ENCODE data around the gene TCF4. TPM values are rescaled to one million over a fixed set of nuclear protein-coding genes. Genes with fewer than 3 reads are reported as not detected.

TCF4 gene
- total and polyA plus RNA-seq, 2 of the 13 experiments (the other 11 are each of a cell fraction or from before 2014, with no cell fraction given), result not detected

DNA sequence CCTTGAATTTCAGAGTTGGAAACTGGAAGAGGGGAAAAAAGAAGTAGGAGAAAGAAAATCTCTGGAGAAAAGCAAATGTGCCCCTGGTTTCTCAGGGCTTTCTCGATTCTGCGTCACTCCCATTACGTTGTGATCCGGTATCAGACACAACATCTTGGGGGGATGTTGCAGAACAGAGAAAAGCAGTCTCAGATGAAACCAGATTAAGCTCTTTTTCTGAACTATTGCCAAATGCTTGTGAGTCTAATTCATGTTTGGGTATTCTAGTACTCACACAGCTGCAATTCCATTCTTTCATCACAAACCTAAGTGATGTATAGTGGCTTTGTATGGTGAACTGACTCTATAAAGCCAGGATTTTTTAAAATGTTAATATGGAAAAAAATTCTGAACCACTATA is 233.2 kb downstream of the TCF4 start:
- in situ Hi-C loops (cut with HindIII; ENCODE audit: extremely low pct_ligation_motif_present, low pct_unique_long_range_greater_than_20kb), result no loop called here
- CTCF ChIA-PET (ENCODE audit: low intra/inter-chr PET ratio, low total read pairs), result no interaction called here
- FAIRE-seq, result no peak

More for the DNA sequence above, 233.2 kb downstream of the TCF4 start:
- no peaks in the 10 kb centered on the region for H4K20me1 ChIP-seq (ENCODE audit: insufficient read depth, low read length)
- WGBS (ENCODE audit: low lambda C conversion rate), result 24% methylated on average over 4 of the region's 4 CpGs
- no peak overlapping the region for H3K4me3 ChIP-seq (replicated peaks in 1 of 3; ENCODE audit: insufficient read depth in 1 of 3, low read depth in 2 of 3, low read length in 3 of 3)
- H3K79me2 ChIP-seq (ENCODE audit: insufficient read depth, low read length), result no peaks in the 10 kb centered on the region
- H2AFZ ChIP-seq (ENCODE audit: low read length), result no peak overlapping the region
- H3K9me3 ChIP-seq (ENCODE audit: low read length), result no peaks in the 10 kb centered on the region
- no peaks in the 10 kb centered on the region for H3K36me3 ChIP-seq (replicated peaks in 1 of 2; ENCODE audit: control insufficient read depth in 1 of 2, insufficient read depth in 2 of 2, low read length in 2 of 2)
- POLR2A ChIA-PET, result no interaction called here
- intact Hi-C loops (cut with micrococcal nuclease; ENCODE audit: unreplicated experiment), result no loop called here
- TF ChIP-seq ZKSCAN5 (CRISPR knock-in tag; IDR thresholded peaks at IDR 0.05) (no peak), HMG20A (CRISPR knock-in tag; IDR thresholded peaks at IDR 0.05; ENCODE audit: borderline replicate concordance) (no peak), SNRNP70 (IDR thresholded peaks at IDR 0.05; ENCODE audit: low read depth, low read length) (no peak), SAP130 (CRISPR knock-in tag; IDR thresholded peaks at IDR 0.05; ENCODE audit: low read depth) (no peak), NR2F2 (IDR thresholded peaks at IDR 0.05; ENCODE audit: borderline replicate concordance, low read depth) (no peak), ZNF547 (CRISPR knock-in tag; IDR thresholded peaks at IDR 0.05) (no peak), ARHGAP35 (CRISPR knock-in tag; IDR thresholded peaks at IDR 0.05; ENCODE audit: borderline replicate concordance) (no peak), KLF11 (CRISPR knock-in tag; IDR thresholded peaks at IDR 0.05) (no peak), NFE2L2 (IDR thresholded peaks at IDR 0.05; ENCODE audit: low read length) (no peak), NFE2L1 (CRISPR knock-in tag; IDR thresholded peaks at IDR 0.05; ENCODE audit: borderline replicate concordance) (no peak), MAF1 (CRISPR knock-in tag; IDR thresholded peaks at IDR 0.05; ENCODE audit: borderline replicate concordance) (no peak), TP53 (CRISPR knock-in tag; conservative IDR thresholded peaks at IDR 0.05) (no peak), HCFC1 (IDR thresholded peaks at IDR 0.05; ENCODE audit: low read depth, low read length) (no peak), POLR2G (IDR thresholded peaks at IDR 0.05; ENCODE audit: low read depth, low read length) (no peak), ZBTB43 (CRISPR knock-in tag; conservative IDR thresholded peaks at IDR 0.05) (no peak), ZNF232 (CRISPR knock-in tag; IDR thresholded peaks at IDR 0.05; ENCODE audit: borderline replicate concordance) (no peak)
- TF ChIP-seq, protein P1, sequence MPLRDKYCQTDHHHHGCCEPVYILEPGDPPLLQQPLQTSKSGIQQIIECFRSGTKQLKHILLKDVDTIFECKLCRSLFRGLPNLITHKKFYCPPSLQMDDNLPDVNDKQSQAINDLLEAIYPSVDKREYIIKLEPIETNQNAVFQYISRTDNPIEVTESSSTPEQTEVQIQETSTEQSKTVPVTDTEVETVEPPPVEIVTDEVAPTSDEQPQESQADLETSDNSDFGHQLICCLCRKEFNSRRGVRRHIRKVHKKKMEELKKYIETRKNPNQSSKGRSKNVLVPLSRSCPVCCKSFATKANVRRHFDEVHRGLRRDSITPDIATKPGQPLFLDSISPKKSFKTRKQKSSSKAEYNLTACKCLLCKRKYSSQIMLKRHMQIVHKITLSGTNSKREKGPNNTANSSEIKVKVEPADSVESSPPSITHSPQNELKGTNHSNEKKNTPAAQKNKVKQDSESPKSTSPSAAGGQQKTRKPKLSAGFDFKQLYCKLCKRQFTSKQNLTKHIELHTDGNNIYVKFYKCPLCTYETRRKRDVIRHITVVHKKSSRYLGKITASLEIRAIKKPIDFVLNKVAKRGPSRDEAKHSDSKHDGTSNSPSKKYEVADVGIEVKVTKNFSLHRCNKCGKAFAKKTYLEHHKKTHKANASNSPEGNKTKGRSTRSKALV (CRISPR knock-in tag; IDR thresholded peaks at IDR 0.05), result no peak
- TF ChIP-seq, protein P2, sequence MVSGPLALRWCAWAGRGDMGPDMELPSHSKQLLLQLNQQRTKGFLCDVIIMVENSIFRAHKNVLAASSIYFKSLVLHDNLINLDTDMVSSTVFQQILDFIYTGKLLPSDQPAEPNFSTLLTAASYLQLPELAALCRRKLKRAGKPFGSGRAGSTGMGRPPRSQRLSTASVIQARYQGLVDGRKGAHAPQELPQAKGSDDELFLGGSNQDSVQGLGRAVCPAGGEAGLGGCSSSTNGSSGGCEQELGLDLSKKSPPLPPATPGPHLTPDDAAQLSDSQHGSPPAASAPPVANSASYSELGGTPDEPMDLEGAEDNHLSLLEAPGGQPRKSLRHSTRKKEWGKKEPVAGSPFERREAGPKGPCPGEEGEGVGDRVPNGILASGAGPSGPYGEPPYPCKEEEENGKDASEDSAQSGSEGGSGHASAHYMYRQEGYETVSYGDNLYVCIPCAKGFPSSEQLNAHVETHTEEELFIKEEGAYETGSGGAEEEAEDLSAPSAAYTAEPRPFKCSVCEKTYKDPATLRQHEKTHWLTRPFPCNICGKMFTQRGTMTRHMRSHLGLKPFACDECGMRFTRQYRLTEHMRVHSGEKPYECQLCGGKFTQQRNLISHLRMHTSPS (CRISPR knock-in tag; IDR thresholded peaks at IDR 0.05; ENCODE audit: low read depth), result no peak
- no peaks in the 10 kb centered on the region for H3K4me1 ChIP-seq (ENCODE audit: insufficient read depth, low read length)
- no peak for DNase-seq (ENCODE audit: low spot score)
- ATAC-seq, result no peak
- no peak overlapping the region for H3K4me2 ChIP-seq (ENCODE audit: low read depth, low read length)
- H3K9ac ChIP-seq (ENCODE audit: insufficient read depth, low read depth, low read length), result no peak overlapping the region
- no TSS peak for BruUV-seq (replicated peaks)
- no peaks in the 10 kb centered on the region for H3K27me3 ChIP-seq (ENCODE audit: control insufficient read depth in 1 of 2, insufficient read depth in 2 of 2, low read length in 2 of 2)
- H3K27ac ChIP-seq (ENCODE audit: extremely low read length, insufficient read depth, low read length), result no peak overlapping the region

Data from HepG2 (cell line).